HG03460 (cell line): Measurements from ENCODE around the gene ID3.
"Not testable (repeated sequence)": the region's sequence is repeated elsewhere in the genome, so short reads cannot be mapped to it uniquely, and the experiment has no call there.

Source experiments
- ATAC-seq: cut with Tn5 transposase; IDR thresholded peaks from one replicate; pipeline ENCODE4 v1.9.1; 2021; ENCODE audit not compliant: unreplicated experiment

Gene ID3

DNA sequence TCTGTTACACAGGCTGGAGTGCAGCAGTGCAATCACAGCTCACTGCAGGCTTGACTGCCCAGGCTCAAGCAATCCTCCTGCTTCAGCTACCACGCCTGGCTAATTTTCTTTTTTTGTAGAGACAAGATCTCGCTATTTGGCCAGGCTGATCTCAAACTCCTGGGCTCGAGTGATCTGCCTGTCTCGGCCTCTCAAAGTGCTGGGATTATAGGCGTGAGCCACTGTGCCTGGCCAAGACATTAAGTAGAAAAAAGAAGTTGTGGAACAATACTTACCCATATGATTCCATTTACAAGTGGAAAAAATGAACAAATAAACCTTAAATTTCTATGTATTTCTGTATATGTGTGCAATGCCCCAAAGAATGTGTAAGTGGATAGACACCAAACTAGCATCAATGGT lies 30.3 kb upstream of the ID3 start:
- ATAC-seq, result no peak

DNA sequence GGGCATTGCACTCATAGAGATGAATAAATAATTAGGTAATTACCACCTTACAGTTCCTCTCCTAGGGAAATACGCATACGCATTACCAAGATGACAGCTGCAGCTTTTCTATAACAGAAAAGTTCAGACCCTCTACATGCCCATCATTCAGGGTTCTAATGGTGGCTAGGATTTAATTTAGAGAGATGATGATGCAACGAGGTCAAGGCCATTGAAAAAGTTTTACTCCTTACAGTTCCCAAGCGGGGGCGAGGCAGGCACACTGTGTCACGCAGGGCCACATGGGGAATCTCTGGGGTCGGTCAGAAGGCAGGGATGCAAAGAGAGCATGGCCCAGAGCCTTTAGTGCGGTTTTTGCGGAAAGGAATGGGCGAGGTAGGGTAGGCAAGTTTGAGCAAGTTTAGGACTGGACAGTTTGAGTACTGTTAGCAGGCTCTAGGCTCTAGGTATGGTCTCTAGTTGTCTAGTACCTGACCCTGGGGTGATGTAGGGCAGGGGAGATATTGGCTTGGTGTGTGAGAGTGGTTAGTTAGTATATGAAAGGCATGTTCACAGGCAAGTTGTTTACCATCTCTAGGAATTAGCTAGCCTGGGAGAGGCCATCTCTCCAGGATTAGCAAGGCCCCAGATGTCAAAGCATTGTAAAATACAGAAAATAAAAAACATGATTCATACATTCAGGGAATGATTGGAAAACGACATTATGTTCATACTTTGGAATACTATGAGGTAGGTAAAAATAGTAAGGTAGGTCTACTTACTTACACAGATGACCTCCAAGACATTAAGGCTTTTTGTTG lies 29.6 kb upstream of the ID3 start:
- ATAC-seq, result no peak

DNA sequence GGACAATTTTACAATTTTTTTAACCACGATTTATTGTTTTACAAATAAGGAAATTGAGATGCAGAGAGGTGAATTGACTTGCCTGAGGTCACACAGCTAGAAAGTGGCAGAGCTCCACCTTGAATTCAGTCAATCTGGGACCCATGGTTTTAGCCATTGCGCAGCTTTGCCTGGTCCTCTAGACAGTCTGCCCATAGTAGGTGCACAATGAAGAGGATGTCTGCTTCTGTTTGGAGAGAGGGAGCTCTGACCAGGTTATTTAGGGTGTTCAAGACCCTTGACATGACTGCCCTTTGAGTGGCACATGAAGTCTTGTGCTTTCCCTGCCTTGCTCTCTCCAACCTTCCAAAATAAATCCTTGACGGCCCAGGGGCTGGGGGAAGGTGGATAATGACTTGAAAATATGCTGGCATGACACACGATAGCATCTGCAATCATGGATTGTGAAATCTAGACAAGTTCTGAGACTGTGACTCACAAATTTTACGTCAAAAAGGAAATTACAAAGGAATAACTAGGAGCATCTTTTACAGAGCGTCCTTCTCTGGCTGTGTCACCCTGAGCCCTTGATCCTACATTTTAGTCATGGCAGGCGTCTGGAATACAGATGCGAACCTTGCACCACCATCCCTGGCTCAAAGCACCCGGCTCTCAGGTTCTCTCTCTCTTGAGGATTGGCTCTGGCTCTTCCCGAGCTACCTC lies 26.2 kb upstream of the ID3 start:
- no peak for ATAC-seq

DNA sequence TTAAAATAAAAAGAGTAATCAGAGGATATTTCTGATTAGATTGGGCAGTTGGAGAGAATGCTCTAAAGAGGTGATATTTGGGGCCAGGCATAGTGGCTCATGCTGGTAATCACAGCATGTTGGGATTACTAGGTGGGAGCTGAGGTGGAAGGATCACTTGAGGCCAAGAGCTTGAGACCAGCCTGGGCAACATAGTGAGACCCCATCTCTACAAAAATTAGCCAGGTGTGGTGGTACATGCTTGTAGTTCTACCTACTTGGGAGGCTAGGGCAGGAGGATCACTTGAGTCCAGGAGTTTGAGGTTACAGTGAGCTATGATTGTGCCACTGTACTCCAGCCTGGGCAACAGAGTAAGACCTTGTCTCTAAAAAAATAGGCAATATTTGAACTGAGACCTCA lies 24.4 kb upstream of the ID3 start:
- ATAC-seq, result not testable (repeated sequence)

DNA sequence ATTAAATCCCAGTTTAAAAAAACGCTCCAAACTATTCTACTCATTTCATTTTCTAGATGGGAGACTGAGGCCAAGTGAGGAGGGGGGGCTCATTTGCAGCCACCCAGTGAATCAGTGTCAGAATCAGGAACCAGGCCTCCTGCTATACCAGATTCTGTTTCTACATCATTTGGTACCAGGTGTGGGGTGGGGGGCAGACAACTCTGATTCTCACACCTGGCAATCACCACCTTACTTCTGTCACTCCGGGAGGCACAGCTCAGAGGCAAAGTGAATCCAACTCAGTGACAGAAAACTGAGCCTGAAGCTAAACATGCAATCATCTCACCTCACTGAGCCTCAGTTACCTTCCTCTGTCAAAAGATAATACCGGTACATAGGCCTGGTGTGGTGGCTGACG lies 23.5 kb upstream of the ID3 start:
- no peak for ATAC-seq

DNA sequence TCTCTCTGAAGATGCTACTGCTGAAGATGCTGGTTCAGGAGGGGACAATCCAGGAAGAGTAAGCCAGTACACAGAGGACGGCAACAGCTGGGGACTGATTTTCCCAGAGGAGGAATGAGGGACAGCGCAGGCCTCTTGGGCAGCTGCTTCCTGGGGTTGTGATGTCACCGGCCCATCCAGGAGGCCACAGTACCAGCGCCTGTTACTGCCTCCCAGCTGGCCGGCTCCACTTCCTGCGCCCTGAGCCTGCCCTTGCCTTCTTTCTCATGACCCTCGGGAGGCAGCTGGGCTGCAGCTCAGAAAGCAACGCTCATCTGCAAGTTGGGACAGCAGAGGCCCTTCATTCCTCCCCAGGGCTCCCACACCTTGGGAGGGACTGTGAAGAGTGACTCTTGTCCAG lies 21.9 kb upstream of the ID3 start:
- ATAC-seq, result no peak

DNA sequence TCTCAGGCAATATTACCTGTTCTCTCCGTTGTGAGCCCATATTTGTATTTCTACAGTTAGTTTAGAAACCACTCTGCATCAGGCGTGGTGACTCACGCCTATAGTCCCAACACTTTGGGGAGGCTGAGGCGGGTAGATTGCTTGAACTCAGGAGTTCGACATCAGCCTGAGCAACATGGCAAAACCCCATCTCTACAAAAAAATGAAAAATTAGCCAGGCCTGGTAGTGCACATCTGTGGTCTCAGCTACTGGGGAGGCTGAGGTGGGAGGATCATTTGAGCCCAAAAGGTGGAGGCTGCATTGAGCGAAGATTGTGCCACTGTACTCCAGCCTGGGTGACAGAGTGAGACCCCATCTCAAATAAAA lies 19.7 kb upstream of the ID3 start:
- no peak for ATAC-seq

DNA sequence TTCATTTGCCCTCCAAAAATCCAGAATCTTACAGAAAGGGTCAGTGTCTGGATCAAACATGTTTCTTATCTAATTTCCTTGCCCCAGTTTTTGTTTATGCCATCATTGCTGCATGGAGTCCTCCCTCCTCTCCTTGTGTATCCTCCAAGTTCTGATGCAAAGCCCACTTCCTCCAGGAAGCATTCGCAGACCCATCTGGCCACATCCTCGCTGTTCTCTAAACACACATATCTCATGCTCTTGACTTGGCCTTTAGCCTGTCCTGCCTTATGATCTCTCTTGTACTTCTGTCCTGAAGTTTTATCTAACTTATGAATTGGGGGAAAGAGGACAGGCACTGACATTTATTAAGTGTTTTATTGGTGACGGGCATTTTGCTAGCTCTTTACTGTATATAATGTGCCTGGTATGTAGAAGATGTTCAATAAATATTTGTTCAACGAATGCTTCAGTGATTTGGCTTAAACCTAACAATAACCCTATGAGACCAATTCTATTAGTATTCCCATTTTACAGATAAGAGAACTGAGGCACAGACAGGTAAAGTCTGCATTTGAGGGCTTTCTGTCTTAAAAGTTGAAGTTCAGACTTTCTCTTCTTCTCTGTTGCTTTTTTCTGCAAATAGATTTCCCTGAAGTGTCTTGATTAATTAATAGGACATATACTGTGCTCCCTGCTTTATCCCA lies 19.2 kb upstream of the ID3 start:
- no peak for ATAC-seq

DNA sequence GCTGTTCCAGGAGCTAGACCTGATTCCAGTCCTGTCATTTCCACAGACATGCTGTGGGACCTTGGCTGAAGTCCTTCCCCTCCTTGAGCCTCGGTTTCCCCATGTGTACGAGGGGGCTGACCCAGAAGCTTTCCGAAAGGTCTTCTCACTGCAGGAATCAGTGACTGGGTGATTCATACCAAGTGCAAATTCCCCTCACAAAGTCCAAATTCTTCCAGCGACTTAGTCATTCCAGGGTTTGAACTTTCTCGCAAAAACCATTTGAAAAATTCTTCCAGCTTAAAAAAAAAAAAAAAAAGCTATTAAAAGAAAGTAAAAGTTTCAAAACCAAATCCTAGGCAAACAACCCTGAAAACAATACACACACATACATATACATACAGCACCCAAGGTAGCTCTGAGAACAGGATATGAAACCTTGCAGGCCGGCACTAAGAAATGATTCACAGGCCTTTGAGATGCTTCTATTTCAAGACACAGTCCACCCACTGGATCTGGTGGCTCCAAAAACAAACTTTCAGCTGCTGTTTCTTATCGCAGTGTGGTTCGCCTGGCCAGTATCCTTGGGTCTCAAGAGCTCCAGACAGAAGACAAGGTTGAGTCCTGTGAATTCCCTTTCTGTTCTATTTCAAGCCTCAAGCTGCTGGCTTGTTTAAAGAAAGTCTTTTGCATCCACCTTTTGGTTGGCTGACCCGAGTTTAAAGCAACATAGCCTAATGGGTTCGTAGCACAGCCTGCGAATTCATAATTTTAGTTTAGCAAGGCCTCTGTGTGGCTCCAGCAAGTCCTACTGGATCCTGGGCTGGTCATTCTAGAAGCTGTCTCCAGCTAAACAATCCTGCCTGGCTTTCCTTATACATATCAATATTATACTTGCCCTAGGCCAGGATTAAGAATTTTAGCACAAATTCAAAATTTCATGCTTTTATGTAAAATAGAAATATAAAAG lies 18.0 kb upstream of the ID3 start:
- ATAC-seq, result peak; percentile 79

DNA sequence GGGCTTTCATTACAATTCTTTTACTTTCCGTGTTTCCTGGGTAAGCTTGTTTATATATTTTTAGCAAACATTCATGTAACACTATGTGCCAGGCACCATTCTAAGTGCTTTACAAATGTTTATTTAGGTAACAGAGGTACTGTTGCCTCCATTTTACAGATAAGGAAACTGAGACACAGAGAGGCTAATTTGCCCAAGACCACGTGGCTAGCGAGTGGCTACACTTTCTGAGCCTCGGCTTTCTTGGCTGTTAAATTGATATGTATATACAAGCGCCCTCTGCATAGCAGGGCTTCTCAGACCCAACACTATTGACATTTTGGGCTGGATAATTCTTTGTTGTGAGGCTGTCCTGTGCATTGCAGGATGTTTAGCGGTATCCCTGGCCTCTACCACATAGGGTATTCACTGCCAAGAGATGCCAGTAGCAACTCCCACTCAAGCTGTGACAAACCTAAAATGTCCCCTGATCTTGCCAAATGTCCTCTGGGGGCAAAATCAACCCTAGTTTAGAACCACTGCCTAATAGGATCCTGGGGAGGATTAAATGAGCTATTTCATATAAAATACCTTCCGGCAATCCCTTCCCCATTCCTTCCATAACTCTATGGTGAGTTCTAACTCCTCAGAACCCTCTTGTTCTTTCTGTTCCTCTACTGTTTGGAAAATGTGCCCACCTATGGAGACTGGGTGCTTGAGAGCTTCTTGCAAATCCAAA lies 17.2 kb upstream of the ID3 start:
- no peak for ATAC-seq

DNA sequence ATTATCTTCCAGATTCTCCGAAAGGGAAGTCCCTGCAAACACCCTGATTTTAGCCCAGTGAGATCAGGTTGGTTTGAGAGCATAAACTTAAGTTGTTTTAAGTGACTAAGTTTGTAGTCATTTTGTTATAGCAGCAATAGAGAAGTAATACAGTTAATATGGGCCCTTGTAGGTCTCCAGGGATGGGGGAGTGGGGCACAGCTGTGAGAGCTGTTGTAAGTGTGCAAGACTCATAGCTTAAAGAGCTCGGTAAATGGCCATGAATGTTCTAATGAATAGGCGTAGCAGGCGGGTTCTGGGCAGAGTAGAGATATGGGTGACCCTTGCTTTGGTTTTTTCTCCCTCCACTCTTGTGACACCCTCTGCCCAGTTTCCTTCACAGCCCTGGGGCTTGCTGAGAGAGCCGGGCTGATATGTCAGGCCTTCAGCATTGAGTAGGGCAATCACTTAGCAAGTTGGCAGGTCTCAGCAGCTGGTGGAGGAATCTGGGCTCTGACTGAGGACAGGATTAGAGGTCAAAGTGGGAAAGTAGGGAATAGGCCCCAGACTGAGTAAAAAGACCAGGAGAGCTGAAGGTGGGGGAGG lies 16.0 kb upstream of the ID3 start:
- ATAC-seq, result no peak

DNA sequence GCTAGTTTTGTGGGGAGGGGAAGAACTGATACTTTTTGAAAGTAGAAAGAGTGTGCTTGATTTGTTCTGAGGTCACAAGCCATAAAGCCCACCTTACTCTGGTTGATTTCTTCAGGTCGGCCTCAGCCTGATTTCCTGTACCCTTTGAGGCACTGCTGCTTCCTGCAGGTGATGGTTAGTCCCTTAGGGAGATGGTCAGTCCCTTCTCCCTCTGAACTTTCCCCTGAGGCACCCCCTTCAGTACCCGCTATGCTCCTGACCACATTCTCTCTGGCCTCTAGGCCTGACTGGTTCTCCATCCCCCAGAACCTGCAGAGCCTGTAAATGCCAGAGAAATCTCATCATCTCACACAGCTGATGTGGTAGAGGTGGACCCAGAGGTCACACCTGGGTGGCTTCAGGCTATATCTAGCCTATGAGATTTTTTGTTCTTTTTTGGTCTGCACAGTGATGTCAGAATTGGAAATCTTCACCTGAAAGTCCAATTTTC lies 15.0 kb upstream of the ID3 start:
- ATAC-seq, result no peak

DNA sequence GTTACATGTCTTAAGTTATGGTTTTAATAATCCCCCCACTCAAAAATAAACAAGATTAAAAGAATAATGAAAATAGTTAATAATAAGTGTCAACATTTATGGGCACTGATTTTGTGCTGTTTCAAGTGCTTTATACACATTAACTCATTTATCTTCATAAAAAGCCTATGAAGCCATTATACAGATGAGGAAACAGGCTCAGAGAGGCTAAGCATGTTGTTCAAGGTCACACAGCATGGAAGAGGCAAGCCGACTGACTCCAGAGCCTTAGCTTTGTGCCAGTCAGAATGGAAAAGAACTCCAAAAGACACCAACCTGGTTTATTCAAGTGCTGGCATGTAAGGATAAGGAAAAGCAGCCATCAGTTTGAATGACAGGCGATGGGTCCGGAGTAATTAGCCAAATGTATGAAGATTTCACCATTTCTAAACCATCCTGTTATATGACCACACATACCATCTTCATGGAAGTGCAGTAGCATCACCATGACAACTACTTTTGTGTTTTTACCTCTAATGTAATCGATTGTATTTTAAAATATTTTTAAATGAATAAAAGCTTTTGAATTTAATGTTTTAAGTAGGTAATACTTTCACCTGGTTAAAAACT lies 14.4 kb upstream of the ID3 start:
- ATAC-seq, result no peak

DNA sequence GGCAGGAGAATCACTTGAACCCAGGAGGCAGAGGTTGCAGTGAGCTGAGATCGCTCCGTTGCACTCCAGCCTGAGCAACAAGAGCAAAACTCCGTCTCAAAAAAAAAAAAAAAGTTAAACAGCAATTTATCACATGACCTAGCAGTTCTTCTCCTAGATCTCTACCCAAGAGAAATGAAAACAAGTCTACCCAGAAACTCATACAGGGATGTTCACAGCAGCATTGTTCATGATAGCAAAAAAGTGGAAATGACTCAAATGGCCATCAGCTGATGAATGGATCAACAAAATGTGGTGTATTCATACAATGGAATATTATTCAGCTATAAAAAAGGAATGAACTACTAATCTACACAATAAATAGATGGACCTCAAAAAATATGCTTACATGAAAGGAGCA lies 12.2 kb upstream of the ID3 start:
- no peak for ATAC-seq

DNA sequence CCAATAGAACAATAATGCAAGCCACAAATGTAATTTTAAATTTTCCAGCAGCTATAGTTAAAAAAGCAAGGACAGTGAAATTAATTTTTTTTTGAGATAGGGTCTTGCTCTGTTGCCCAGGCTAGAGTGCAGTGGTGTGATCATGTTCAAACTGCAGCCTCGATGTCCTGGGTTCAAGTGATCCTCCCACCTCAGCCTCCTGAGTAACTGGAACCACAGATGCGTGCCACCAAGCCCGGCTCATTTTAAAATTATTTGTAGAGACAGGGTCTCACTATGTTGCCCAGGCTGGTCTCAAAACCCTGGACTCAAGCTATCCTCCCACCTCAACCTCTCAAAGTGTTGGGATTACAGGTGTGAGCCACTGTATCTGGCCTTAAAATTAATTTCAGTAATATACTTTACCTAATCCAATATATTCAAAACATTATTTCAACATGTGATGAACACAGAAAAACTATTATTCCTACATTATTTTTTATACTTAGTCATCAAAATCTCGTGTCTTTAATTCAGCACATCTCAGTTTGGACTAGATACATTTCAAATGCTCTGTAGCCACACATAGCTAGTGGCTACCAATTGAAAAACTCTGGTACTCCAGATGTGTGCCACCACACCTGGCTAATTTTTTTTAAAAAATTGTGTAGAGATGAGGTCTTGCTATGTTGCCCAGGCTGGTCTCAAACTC lies 10.8 kb upstream of the ID3 start:
- no peak for ATAC-seq

DNA sequence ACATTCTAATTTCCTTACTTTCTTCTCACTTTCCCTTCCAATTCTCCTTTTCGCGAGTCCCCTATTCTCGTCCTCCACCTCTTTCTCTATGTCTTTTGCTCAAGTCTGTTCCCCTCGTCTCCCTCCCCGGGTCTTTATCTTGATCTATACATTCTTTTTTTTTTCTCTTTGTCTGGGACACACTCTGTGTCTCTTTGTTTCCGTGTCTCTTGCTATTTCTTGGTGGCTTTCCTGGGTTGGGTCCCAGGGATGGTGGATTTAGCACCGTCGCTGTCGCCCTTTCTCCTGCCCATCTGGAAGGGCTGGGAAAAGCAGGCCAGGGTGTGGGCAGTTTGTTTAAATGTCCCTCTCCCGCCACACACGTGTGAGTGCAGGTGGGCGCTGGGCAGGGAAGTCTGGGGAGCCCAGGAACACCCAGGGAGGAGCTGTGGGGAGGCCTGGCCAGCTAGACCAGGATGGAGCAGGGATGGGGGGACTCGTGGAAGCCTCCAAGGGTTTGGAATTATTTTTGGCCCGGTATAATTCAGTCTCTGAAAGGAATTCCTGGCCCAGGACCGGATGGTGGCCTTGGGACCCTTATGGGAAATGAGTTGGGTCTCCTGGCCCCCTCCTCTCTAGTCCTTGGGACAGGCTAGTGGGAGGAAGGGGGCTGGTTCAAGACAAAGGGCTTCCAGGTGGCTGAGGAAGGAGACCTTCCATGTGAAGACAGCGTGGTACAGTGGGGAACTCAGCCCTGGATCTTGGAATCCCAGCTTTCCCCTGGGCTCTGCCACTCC lies 9.5 kb upstream of the ID3 start:
- ATAC-seq, result no peak

DNA sequence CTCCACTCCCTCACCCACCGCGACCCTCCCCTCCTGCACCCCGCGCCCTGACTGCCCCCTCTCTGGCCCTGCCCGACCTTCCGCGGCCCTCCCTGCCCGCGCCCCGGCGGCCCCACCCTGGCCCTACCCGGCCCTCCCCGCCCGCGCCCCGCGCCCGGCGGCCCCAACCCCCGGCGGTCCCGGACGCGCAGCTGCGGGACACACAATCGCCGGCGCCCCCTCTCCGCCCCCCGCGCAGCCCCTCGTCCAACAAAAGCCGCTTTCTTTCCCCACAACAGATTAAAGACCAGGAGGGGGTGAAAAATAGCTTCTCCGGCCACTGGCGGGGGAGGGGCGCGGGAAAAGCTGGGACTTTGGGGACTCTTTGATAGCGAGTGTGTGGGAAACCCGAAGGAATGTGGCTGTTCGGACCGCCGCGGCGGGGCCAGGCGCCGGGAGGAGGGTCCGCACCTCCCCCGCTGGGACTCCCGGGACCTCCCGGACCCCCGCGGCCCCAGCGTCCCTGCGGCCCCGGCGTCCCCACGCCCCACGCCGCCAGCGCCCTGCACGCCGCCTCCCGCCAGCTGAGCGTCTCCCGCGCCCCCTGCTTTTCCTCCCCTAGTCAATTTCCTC lies 8.8 kb upstream of the ID3 start:
- ATAC-seq, result no peak

DNA sequence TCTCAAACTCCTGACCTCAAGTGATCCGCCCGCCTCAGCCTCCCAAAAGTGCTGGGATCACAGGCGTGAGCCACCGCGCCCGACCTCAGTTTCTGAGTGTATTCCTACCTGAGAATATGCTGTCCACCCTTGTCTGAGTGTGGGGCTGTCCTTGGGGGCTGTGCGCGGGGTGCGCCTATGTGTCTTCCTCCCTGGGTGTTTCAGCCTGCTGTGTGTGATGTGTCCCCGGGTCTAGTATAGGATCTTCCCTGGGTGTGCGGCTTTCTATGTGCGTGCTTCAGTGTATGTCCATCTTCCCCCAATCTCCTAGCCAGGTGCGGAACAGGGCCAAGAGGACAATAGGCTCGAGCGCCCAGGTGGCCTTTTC lies 8.3 kb upstream of the ID3 start:
- ATAC-seq, result no peak
